DMS53 treated with DMSO at 0.1 percent for 48 hours (cell line): ENCODE results near the gene RAI2.

Experiments used
- DNase-seq: peaks from one replicate; lab custom pipeline; 2025; ENCODE audit not compliant: unreplicated experiment; lab: John Stamatoyannopoulos, UW

Gene RAI2

GRCh38 chrX:17860811-17861488 lies at the start of gene RAI2:
RAI2 (minus strand) TSS chrX:17861298; CDS start chrX:17802010, 59,288 bp downstream.
- peak; percentile 8 for DNase-seq

GRCh38 chrX:17888421-17888820 lies 27.3 kb upstream of the RAI2 start:
- no peak for DNase-seq

- no peak for DNase-seq
These were observed 21.6 kb upstream of the RAI2 start for GRCh38 chrX:17882680-17883079.

- DNase-seq, result no peak
These were observed 17.1 kb upstream of the RAI2 start for GRCh38 chrX:17878028-17878670.

GRCh38 chrX:17876135-17876534 lies 15.0 kb upstream of the RAI2 start:
- DNase-seq, result no peak

- DNase-seq, result no peak
These were observed 8.5 kb upstream of the RAI2 start for GRCh38 chrX:17869580-17869979.

GRCh38 chrX:17861489-17862011 lies 452 bp upstream of the RAI2 start:
- DNase-seq, result no peak

- DNase-seq, result peak; percentile 14
These were observed 818 bp downstream of the RAI2 start for GRCh38 chrX:17860179-17860780.

- DNase-seq, result peak; percentile 34
These were observed 1.4 kb downstream of the RAI2 start for GRCh38 chrX:17859609-17860178.

GRCh38 chrX:17854531-17854930 lies 6.6 kb downstream of the RAI2 start:
- DNase-seq, result no peak

GRCh38 chrX:17854069-17854468 lies 7.0 kb downstream of the RAI2 start:
- no peak for DNase-seq

- DNase-seq, result no peak
These were observed 9.2 kb downstream of the RAI2 start for GRCh38 chrX:17851874-17852273.

- DNase-seq, result no peak
These were observed 12.4 kb downstream of the RAI2 start for GRCh38 chrX:17848545-17849265.

- DNase-seq, result no peak
These were observed 15.1 kb downstream of the RAI2 start for GRCh38 chrX:17846045-17846444.

- DNase-seq, result no peak
These were observed 16.9 kb downstream of the RAI2 start for GRCh38 chrX:17844236-17844635.

GRCh38 chrX:17842769-17843525 lies 18.2 kb downstream of the RAI2 start:
- no peak for DNase-seq

- DNase-seq, result no peak
These were observed 21.8 kb downstream of the RAI2 start for GRCh38 chrX:17839269-17839668.

GRCh38 chrX:17836830-17837229 lies 24.3 kb downstream of the RAI2 start:
- DNase-seq, result no peak

GRCh38 chrX:17833954-17834353 lies 27.1 kb downstream of the RAI2 start:
- no peak for DNase-seq

- DNase-seq, result no peak
These were observed 29.8 kb downstream of the RAI2 start for GRCh38 chrX:17831255-17831654.
